T-helper 1 cell (primary cell): ENCODE data around the gene RARRES2.

ENCODE experiments used
- DNase-seq, 5 donors: peaks; one replicate each; pipeline ENCODE4 v3.0.0-alpha.2; 2012 to 2020

Gene RARRES2

DNA sequence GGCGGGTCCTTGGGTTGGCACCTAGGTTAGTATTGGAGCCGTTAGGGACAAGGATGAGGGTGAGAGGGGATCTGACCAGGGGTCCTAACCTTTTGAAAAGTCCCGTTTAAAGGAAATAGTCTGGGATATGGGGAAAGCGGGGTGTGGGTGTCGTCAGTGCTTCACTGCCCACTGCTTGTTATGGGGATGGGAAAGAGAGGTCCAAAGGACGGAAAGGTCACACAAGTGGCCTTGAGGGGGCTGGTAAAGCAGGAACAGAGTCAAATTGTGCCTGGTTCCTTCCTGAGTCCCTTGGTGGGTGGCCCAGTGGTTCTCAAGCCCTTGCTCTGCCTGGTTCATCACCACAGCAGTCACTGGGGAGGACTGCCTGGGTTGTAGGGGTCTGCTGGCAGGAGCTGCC, 35.1 kb upstream of the RARRES2 start:
- DNase-seq, result no peak

GRCh38 chr7:150375662-150376521, 34.5 kb upstream of the RARRES2 start:
- peak in 1 of 5 donors; percentile 35 for DNase-seq

DNA sequence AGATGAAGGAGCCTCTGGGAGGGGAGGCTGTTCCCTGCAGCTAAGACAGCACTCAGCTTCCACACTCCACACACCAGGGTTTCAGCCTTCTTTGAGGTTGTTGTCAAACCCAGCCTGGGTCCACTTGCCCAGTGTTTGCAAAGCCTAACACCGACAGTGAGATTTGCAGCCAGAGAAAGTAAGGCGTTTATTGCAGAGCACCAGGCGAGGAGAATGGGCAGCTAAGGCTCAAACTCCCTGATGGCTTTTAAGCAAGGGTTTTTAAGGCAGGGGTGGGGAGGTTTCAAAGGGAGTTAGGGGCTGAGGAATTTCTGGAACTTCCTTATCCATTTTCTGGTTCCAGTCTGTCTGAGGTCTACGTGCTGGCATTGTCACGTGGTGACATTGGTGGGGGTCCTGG, 33.0 kb upstream of the RARRES2 start:
- no peak for DNase-seq

- DNase-seq, result no peak
These were observed 32.6 kb upstream of the RARRES2 start for GRCh38 chr7:150374026-150374425.

- DNase-seq, result no peak
These were observed 31.8 kb upstream of the RARRES2 start for GRCh38 chr7:150373049-150373801.

GRCh38 chr7:150372271-150373048, 31.0 kb upstream of the RARRES2 start:
- DNase-seq, result no peak

DNA sequence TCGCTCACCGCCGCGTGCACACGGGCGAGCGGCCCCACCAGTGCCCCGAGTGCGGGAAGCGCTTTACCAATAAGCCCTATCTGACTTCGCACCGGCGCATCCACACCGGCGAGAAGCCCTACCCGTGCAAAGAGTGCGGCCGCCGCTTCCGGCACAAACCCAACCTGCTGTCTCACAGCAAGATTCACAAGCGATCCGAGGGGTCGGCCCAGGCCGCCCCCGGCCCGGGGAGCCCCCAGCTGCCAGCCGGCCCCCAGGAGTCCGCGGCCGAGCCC, 30.5 kb upstream of the RARRES2 start:
- no peak for DNase-seq

GRCh38 chr7:150371131-150371995, 29.9 kb upstream of the RARRES2 start:
- DNase-seq, result no peak

DNA sequence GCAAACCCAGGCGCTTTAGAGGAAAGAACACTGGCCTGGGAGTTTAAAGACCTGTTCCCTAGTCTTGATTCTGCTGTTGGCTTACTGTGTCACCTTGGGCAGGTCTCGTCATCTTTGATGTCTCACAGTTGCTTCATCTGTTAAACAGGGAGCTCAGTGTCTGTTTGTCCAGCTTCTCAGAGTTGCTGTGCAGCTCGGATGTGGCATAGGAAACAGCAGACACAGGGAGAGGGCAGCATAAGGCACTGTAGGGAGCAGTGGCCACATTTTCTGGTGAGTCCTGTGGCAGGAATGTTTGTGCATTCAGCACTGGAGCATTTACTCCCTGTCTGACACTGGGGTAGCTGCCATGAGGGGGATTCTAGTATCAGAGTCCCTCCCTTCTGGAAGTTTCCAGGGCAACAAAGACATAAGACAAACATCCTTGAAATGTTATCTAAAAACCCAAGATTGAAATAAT, 29.2 kb upstream of the RARRES2 start:
- no peak for DNase-seq

- no peak for DNase-seq
These were observed 28.5 kb upstream of the RARRES2 start for GRCh38 chr7:150369748-150370501.

DNA sequence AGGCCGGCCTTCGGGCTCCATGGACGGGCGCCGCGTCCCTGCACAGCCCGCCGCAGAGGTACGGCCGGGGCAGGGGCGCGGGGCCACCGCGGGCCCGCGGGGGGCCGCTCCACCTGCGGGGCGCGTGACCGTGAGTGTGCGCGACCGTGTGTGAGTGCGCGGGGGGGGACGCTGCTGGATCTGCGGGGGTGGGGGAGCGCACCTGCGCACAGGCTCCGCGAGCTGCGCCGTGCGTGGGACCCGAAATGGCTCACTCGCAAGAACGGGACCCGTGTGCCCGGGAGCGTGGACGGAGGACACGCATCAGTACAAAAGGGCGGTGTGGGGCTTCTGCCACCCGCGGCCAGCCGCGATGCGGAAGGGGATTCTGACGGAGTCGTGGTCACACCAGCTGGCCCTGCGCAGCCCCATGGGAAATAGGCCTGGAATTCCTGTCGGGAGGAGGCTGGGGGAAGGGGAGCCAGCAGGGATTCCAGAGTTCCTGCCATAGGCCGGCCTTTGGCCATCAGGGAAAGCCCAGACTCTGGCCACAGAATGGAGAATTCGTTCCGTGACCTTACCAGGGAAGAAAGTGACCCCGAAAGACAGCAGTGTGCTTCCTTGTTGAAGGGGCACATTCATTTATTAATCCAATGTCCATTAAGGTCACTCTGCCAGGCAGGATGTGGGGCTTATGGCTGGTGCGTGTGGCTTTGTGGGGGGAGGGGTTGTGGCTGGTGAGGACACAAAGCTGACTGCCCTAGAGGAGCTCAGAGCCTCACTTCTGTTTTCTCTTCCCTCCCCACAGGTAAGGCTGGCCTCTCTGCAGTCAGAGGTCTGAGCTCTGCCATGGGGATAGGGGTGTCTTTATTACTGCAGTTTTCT, 27.7 kb upstream of the RARRES2 start:
- DNase-seq, result peak in 4 of 5 donors; percentile 40 to 56 (median 50)

DNA sequence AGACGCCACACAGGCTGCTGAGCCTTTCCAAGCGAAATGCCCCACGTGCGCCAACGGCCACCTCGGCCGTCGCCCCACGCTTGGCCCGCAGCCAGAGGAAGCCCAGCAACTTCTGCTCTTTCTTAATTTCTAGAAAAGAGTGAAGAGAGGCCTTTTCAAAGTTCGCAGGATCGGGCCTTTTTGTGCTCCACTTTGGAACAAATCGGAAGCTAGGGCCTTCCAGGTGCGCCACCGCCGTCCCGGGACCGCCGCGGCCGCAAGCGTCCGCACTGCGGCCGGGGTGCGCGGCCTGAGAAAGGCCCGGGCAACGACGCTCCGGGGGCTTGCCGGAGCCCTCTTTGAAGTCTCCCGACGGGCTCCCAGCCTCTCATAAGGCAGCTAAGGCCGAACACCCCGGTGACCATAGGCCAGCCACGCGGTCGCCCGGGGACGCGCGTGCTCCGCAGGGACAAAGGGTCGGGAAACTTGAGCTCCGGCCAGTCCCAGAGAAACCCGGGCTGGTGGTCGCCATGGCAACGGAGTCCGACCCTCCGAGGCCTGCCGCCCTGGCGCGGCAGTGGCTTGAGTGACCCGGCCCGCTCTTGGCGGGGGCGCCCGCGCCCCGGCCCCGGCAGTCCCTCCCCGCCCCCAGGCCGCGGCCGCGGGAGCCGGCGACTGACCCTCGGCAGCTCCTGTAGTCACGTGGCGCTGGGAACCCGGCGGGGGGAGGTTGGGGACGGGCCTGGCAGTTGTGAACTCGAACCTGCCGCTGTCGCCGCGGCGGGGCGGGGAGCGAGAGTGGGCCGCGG, 26.9 kb upstream of the RARRES2 start, which contains the start of gene REPIN1:
REPIN1 (plus strand) TSS at position 727 of the 788 bp plus-strand sequence. CDS start 890 bp downstream, outside the sequence.
- peak; percentile 60 to 80 (median 72) for DNase-seq

DNA sequence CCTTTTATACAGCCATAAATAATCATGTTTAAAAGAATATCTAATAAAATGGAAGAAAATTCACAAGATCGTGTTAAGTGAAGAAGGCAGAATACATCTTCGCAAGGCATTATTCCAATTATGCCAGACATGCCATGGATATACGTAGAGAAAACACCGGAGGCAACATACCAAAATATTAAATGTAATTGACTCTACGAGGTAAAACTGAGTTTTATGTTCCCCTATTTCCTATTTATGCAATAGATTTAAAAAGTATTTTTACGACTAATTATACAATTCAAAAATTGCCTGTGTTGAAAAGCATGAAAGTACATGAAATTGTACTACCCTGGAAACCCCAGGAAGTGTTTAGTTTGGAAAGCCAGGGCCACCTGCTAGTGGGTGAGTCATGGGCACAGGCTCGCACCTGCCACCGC, 26.3 kb upstream of the RARRES2 start:
- DNase-seq, result no peak

- DNase-seq, result no peak
These were observed 24.4 kb upstream of the RARRES2 start for GRCh38 chr7:150365673-150366398.

GRCh38 chr7:150365194-150365593, 23.8 kb upstream of the RARRES2 start:
- DNase-seq, result no peak

DNA sequence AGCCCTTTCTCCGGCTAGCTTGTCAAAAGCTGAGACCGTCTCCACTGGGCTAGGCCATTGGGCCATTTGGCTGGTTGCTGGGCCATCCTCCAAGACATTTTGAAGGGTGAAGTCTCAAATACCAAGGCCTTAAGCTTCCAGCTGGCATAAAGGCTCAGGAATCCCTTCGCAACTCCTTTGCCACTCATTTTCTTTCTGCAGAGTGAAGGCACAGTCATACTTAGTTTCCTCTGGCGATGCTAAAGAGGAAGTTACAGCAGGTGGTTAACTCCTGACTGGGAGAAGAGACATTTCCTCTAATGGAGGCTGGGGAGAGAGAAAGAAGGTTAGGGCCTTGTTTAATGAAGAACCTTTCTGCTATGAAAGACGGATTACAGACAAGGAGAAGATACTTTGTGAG, 22.4 kb upstream of the RARRES2 start:
- DNase-seq, result peak in 1 of 5 donors; percentile 42

DNA sequence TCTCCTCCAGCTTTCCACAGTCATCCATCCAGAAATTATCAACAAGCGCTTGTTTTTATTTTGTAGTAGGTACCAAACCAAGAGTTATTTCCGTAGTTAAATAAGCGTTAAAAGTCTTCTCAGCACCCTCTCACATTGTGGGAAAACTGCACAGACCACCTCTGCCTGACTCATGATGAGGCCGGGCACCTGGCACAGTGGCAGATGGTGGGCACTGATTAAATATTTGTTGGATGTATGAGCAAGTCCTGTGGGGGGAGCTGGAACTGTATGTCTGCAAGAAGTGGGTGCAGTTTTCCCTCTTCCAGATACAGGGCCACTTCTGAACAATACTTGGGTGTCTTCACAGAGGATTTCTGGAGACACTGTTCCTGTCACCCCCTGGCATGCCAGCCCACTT, 21.9 kb upstream of the RARRES2 start:
- DNase-seq, result no peak

GRCh38 chr7:150361807-150362621, 20.6 kb upstream of the RARRES2 start:
- DNase-seq, result no peak
